Measurements from ENCODE around the gene KCNH2.

KCNH2 gene

DNA sequence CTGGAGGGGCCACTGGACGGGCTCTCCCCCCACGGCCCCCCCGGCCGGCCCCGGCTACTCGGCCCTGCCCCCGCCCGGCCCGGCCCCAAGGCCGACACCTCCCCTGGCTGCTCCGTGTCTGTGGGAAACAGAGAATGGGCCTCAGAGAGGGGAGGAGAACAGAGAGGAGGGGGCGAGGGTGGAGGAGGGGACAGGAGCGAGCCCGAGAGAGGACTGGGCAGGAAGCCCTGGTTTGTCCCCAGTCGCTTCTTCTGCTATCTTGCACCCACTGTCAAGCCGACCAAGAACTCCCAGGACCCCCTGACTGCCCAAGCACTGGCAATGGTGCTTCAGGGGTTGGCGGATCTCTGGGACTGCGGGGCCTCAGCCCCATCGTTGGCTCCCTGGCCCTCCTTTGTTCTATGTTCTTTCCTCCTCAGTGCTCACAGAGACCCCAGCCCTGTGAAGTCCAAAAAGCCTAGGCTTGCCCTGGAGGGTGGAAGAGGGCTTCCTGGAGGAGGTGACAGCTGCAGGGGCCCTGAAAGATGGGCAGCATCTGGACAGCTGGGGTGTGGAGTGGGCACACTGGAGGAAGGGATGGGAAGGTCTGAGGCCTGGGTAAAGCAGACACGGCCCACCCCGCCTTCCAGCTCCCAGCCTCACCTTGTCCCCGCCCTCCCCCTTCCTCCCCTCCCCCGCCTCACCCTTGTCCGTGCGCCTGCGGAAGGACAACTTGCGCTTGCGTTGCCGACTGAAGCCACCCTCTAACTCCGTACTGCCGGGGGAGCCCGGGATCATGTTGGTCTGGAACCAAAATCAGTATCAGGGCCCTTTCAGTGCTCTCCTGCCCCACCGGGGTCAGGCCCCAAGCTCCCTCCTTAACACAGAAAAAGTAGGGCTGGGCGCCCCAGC is 30.1 kb downstream of the KCNH2 start:
- no peak for DNase-seq (ENCODE audit: low read depth)

GRCh38 chr7:150947241-150947745 is 30.8 kb downstream of the KCNH2 start:
- DNase-seq (ENCODE audit: low read depth): no peak

DNA sequence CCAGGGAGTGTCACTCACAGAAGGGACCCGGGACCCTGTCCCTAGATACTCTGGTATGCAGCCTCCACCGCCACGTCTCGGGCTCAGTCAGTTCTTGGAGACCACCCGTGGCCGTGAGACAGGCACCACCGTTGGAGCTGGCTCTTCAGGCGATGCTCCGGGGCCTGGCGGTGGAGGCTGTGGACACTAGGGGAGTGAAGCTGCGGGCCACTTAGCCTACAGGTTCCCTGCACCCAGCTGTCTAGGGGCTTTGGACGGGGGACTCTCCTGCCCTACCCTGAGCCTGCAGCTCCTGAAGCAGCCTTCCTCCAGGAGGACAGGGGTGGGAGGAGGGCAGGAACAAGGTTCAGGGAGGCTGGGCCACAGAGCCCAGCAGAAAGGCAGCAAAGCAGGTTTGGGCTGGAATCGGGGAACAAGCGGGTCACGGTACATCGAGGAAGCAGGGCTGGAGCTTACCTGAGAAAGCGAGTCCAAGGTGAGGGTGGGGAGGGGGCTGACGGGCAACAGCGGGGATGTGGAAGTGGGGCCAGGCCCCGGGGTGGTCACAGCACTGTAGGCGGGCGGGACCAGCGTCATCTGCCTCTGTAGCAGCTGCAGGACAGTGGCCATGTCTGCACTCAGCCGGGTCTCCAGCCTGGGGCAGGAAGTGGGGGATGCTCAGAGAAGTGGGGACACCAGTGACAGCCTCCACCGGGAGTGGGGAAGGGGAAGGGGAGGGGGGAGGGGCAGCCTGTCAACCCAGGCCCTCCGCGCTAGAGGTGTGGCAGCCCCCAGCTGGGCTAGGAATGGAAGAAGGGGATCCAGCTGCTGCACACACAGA is 31.5 kb downstream of the KCNH2 start:
- DNase-seq (ENCODE audit: low read depth): no peak

- no peak for DNase-seq (ENCODE audit: low read depth)
Observed at GRCh38 chr7:150945853-150946420, 32.2 kb downstream of the KCNH2 start.

- no peak for DNase-seq (ENCODE audit: low read depth)
Observed at GRCh38 chr7:150945171-150945852, 32.8 kb downstream of the KCNH2 start.

DNA sequence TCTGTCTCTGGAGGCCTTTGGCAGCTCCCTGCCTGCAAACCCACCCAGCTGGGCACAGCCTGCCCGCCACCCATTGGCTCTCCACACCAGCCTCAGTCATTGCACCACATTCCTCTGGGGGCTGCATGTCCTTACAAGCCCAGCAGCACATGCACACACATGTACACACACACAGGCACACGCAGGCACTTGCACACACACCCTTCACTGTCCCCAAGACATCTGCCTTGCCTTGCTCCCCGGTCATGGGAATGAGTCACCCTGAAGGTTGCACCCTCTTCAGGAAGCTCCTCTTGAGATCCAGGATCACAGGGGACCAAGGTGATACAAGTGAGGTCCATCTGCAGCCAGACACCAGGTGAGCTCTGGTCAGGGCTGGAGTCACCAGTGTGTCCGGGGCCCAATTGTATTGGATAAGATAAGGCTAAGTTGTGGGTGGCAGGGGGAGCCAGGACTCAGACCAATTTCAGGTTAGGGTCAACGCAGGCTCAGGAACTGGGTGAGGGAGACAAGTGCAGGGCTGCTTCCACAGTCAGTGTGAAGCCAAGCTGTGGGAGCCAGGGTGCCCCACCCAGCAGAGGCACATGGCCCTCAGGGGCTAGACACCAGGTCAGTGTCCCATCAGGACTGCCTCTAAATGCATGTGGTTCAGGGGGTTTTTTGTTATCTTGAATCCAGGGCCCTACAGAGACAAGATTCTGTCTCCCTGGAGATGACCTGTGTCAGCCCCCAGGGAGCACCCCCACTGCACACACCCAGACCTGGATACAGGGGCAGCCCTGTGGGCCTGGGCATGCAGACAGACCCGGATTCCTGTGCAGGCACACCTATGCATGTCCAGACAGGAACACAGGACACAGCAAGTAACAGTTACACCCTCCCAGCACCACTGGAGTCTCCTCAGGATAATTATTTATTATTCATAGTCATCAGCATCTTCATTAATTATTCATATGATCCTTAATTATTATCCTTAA is 33.8 kb downstream of the KCNH2 start:
- no peak for DNase-seq (ENCODE audit: low read depth)

- DNase-seq (ENCODE audit: low read depth): no peak
Observed at GRCh38 chr7:150943453-150943814, 34.7 kb downstream of the KCNH2 start.

DNA sequence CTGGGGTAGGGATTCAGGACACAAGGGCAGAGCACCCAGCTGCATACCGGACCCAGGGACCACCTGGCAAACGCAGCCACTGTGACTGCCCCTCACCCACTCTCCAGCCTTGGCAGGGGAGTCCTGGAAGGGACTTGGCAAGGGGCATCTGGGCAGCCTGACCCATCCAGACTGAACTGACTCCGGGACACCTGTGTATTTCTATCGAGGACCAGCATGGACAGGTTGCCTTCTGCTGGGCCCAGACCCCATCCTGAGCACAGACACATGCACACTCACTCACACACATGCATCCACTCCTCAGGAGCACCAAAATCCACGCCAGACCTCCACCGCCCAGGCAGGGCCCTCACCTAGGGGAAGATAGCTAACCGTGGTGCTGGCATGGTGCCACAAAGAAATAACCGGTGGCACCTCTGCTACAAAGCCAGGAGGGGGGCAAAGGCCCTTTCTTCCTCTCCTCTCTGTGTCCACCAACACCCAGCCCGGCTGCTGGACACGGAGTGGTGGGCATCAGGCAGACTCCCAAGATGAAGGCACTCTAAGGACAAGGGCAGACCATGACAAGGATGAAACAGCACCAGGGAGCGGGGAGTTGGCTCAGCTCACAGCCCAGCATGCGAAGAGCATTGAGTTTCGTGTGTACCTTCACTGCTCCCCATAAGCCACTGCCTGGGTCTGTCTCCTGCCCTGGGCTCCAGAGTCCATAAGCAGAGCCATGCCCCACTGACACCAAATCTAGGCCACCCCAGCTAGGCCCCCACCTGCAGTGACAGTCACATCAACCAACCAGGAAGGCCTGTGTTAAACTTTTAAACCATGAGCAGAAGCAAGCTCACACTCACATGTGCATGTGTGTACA is 35.3 kb downstream of the KCNH2 start:
- DNase-seq (ENCODE audit: low read depth): no peak

- peak; percentile 16 for DNase-seq (ENCODE audit: low read depth)
Observed at GRCh38 chr7:150942001-150942590, 36.0 kb downstream of the KCNH2 start.

GRCh38 chr7:150941351-150942000 is 36.6 kb downstream of the KCNH2 start:
- DNase-seq (ENCODE audit: low read depth): no peak

- no peak for DNase-seq (ENCODE audit: low read depth)
Observed at GRCh38 chr7:150940431-150941102, 37.6 kb downstream of the KCNH2 start.

- no peak for DNase-seq (ENCODE audit: low read depth)
Observed at GRCh38 chr7:150939466-150939865, 38.7 kb downstream of the KCNH2 start.

- no peak for DNase-seq (ENCODE audit: low read depth)
Observed at GRCh38 chr7:150939052-150939451, 39.1 kb downstream of the KCNH2 start.

- DNase-seq (ENCODE audit: low read depth): no peak
Observed at GRCh38 chr7:150938566-150938965, 39.6 kb downstream of the KCNH2 start.

- no peak for DNase-seq (ENCODE audit: low read depth)
Observed at GRCh38 chr7:150937848-150938561, 40.1 kb downstream of the KCNH2 start.

DNA sequence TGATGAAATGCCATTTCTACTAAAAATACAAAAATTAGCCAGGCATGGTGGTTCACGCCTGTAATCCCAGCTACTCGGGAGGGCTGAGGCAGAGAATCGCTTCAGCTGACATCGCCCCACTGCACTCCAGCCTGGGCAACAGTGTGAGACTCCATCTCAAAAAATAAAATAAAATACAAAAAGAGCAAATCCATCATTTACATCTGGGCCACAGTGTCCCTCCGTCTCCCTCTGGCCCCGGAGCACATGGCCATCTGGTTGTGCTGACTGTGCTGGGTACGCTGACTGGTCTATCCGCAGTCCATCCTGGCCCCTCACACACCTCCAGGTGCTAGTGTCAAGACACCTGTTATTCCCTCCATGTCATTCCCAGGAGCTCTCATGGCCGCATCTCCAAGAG is 42.1 kb downstream of the KCNH2 start:
- DNase-seq (ENCODE audit: low read depth): no peak

- DNase-seq (ENCODE audit: low read depth): no peak
Observed at GRCh38 chr7:150935149-150935548, 43.0 kb downstream of the KCNH2 start.
